Measurements from ENCODE around the gene THY1.

- TF ChIP-seq MEF2A (IDR thresholded peaks at IDR 0.05; ENCODE audit: control insufficient read depth, low read depth, low read length) (no peak), CTCF (IDR thresholded peaks at IDR 0.05 in 2 of 3, conservative IDR thresholded peaks at IDR 0.05 in 1 of 3; ENCODE audit: insufficient read depth in 2 of 3, low read depth in 1 of 3, low read length in 3 of 3) (no peak)
These were observed 48.4 kb upstream of the THY1 start for GRCh38 chr11:119471329-119471728.
